ENCODE measurements around the gene GGACT.
"Not testable (repeated sequence)": the region's sequence is repeated elsewhere in the genome, so short reads cannot be mapped to it uniquely, and the experiment has no call there.

GGACT gene

DNA sequence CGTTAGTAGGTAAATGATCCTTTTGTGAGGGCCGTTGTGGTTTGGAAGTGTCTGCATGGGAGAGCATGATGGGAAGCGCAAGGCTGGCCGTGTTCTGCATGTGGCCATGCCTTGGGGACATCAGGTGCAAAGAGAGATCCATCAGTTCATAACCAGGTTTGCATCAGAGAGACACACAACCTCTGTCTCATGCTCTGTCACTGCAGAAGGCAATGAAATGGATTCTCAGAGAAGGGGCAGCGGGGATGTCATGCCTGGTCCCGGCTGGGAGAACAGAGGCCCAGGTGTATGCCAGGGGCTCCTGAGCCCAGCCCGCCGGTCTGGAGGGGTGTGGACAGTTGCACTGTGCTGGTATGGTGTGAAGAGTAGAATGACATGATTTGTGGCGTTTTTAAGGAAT lies 60.2 kb downstream of the GGACT start:
- no peak for DNase-seq

- DNase-seq: no peak
Observed at GRCh38 chr13:100527644-100528043, 60.9 kb downstream of the GGACT start.

DNA sequence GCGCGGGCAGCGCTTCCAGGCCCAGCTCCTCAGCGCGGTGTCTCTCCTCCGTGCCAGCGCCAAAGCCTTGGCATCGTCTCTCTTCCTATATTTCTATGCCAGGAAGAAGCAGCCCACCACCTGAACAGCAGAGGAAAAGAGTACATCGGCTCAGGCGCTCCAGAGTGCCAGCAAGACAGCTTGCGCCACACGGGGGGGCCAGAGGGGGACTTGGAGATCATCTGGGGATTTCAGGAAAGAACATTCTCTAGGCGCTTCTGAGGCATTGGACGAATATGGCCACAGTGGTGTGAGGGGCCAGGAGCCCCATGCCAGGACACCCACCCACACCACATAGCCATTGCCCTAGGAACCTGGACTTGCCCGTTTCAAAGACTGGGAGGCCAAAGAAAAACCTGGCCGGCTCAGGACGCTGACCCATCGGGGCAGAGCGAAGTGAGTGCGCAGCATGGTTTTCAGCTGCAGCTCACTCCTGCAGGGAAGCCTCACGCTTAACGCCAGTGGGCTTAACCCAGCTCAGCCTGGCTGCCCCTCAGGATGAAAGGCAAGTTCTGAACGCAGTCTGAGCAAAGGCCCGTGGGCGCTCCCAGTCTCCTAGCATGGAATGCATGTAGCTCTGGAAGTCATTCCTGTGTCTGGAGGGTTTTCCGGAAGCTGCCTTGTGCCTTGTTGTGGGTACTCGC lies 62.1 kb downstream of the GGACT start:
- DNase-seq: no peak

- DNase-seq: no peak
Observed at GRCh38 chr13:100525453-100526317, 62.9 kb downstream of the GGACT start.

DNA sequence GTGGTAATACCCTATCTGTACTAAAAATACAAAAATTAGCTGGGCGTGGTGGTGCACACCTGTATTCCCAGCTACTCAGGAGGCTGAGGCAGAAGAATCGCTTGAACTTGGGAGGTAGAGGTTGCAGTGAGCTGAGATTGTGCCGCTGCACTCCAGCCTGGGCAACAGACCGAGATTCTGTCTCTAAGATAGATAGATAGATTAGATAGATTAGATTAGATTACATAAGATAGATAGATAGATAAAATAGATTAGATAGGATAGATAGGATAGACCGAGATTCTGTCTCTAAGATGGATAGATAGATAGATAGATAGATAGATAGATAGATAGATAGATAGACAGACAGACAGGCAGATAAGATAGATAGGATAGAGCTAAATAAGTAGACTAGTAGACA lies 63.9 kb downstream of the GGACT start:
- DNase-seq: not testable (repeated sequence)

- no peak for DNase-seq
Observed at GRCh38 chr13:100523981-100524386, 64.6 kb downstream of the GGACT start.

- no peak for DNase-seq
Observed at GRCh38 chr13:100523411-100523810, 65.2 kb downstream of the GGACT start.

- DNase-seq: no peak
Observed at GRCh38 chr13:100522618-100523309, 65.8 kb downstream of the GGACT start.

DNA sequence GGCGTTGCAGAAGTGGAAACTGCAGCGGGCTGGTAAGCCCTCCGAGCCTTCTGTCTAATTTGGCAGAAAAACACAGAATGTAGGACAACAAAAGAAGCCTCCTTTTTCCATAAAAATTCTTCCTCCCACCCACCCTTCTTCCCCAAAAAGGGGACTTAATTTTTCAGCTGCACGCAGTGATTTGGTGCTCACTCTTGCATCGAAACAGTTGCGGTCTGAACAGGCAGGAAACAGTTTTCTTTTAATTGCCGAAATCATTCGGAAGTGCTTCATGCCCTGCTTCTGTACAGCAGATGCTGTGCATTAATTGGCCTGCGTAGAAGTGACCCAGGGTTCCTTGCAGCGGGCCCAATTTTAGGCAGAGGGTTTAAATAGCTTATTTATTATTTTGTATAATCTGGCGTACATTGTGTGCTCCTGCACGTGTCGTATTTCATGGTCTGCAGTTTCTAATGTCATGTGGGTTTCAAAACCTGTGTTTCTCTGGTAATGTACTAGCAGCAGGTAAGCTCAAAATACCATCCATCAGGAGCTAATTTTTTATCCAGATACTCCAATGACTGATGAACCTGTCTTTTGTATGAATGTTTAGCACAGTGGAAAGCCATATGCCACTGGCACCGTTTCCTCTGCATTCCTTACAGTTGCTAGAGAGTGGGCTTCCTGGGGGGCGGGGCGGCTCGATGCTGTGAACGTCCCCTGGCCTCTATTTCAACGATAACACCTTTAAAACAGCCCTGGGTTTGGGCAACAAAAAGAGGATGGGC lies 66.6 kb downstream of the GGACT start:
- no peak for DNase-seq

DNA sequence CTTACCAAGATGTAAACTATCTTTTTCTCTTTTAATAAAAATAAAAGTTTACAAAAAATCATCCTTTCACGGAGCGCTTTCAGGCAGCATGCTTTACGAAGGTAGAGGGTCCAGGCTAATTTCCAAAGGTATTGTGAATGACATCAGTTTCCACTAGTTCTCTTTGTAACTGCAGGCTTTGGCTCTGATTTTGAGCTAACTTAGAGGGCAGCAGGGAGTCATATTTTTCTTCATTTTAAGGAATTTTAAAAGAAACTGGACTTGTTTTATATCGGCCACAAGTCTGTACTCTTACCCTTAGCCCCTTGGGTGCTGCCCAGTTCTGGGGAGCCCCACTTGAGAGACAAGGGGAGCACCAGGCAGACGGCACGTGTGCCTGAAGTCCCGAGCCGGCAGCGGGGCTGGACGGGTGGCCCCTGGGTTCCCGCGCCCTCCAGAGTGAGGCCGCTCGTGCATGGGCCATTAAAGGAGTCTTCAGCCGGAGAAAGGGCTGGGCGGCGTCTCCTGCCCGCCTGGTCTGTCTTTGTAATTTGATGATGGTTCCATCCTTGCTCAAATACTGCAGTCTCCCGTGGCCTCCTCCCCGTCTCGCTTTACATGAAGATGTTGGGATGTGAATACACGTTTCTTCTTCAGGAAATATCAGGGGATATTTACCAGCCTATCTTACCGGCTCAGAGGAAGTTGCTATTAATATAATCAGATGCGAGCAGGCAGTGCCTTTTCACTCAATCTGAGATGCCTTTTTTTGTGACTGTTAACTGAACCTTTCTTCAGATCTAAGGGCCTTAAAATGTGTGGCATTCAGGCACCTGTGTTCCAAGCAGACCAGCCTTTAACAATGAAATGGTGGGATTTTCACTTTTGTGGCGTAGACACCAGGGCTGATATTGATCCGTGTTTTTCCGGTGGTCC lies 67.4 kb downstream of the GGACT start:
- no peak for DNase-seq

- no peak for DNase-seq
Observed at GRCh38 chr13:100519626-100520025, 69.0 kb downstream of the GGACT start.

- no peak for DNase-seq
Observed at GRCh38 chr13:100518394-100519062, 70.1 kb downstream of the GGACT start.

GRCh38 chr13:100517728-100518127 lies 70.9 kb downstream of the GGACT start:
- DNase-seq: no peak

- DNase-seq: no peak
Observed at GRCh38 chr13:100517135-100517534, 71.5 kb downstream of the GGACT start.

DNA sequence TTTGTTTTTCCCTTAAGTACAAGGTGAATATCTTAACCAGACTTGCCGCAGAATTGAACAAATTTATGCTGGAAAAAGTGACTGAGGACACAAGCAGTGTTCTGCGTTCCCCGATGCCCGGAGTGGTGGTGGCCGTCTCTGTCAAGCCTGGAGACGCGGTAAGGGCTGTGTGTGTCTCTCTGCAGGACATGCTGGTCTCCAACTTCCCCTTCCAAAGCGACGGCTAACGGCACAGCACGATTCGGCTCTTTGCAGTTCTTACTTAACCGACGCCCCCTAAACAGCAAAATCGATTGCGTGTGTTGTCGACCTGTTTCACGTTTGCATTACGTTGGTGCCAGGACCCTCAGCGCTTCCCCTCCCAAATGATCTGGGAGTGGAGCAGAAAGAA lies 73.2 kb downstream of the GGACT start:
- DNase-seq: no peak

- peak; percentile 72 for DNase-seq
Observed at GRCh38 chr13:100514788-100515409, 73.7 kb downstream of the GGACT start.

- no peak for DNase-seq
Observed at GRCh38 chr13:100513987-100514670, 74.5 kb downstream of the GGACT start.

DNA sequence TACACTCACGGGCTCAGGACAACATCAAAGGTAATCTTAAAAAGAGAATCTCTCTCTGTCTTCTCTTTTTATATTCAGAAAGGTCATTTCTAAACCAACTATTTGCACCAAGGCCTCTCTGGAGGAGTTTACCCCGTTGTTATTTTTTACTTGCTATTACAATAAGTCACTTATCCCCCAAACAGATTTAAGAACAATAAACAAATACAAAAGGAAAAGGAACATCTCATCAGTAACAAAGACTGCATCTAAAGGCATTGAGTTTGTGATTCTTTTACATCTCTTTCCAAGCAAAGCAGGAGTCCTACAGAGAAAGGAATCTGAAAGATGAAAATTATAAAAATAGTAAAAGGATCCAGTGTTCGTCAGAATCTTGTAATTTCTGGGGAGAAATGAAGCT lies 75.4 kb downstream of the GGACT start:
- DNase-seq: no peak

DNA sequence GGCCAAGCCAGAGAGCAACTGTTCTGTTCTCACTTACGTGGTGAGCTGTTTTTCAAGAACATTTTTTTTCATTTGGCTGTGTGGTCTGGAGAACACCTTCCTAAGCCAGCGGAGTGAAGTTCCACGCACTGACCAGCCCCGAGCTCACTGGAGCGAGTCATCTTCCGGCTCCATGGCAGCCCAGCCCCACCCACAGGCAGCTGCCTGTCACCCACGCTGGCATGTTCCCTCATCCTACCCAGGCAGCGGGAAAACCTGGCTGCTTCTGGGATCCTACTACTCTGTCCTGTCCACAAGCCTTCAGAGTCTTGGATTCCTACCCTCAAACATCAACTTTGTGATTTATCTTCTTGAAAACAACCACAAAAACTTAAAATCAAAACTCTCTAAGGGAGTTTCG lies 76.2 kb downstream of the GGACT start:
- DNase-seq: no peak

DNA sequence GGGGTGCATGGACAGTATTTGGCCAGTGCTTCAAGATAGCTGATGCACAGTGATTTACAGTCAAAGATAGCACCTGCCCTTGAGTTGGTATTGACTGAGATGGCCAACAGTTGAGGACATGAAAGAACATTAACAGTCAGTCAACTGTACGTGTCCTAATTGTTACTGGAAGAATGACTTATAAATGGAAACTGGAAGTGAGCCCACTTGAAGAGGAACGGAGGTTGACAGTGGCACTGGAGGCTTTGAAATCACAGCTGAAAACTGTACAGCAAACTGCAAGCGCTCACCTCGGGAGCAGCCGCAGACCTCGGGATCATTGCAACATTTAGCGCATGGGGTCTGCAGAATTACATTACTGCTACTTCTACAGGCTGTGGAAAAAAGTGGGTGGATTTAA lies 77.1 kb downstream of the GGACT start:
- no peak for DNase-seq

Data from stimulated activated CD4-positive, alpha-beta T cell treated with anti-CD3 and anti-CD28 coated beads, Interleukin-12 subunit alpha, Interleukin-12 subunit beta, amount 100 ng/mL, for 4 hours (primary cell).